GM21515 (cell line): ENCODE measurements around the gene FRG1.
"Not testable (repeated sequence)": the region's sequence is repeated elsewhere in the genome, so short reads cannot be mapped to it uniquely, and the experiment has no call there.

ENCODE experiments used
- ATAC-seq: cut with Tn5 transposase; IDR thresholded peaks from one replicate; pipeline ENCODE4 v1.9.1; 2021; ENCODE audit not compliant: unreplicated experiment

The FRG1 gene

GRCh38 chr4:189940178-189941004 is at the start of gene FRG1:
TSS of gene FRG1 (plus strand) at chr4:189940872. CDS start at chr4:189941010, 138 bp downstream.
- peak; percentile 100 for ATAC-seq

GRCh38 chr4:189897667-189898066 is 43.0 kb upstream of the FRG1 start:
- no peak for ATAC-seq

GRCh38 chr4:189899481-189900015 is 41.1 kb upstream of the FRG1 start:
- not testable (repeated sequence) for ATAC-seq

- peak; percentile 56 for ATAC-seq
Measured at GRCh38 chr4:189904420-189905027, 36.1 kb upstream of the FRG1 start.

DNA sequence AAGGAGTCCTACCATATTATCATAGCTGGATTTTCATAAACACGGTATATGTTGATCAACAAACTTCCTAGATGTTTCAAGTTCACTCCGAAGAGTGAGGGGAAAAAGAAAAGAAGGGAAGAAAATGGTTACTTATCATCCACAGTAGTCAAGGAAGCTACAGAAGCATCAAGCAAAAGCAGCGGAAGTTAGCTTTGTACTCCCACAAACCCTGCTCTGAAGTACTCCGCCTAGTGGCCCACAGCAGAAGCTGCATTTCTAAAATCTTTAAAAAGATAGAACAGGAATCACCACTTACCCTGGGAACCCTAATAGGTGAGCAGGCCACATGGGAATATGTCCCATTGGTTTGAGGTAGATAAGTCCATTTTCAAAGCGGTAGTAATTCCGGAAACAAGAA is 28.5 kb upstream of the FRG1 start:
- ATAC-seq = no peak

DNA sequence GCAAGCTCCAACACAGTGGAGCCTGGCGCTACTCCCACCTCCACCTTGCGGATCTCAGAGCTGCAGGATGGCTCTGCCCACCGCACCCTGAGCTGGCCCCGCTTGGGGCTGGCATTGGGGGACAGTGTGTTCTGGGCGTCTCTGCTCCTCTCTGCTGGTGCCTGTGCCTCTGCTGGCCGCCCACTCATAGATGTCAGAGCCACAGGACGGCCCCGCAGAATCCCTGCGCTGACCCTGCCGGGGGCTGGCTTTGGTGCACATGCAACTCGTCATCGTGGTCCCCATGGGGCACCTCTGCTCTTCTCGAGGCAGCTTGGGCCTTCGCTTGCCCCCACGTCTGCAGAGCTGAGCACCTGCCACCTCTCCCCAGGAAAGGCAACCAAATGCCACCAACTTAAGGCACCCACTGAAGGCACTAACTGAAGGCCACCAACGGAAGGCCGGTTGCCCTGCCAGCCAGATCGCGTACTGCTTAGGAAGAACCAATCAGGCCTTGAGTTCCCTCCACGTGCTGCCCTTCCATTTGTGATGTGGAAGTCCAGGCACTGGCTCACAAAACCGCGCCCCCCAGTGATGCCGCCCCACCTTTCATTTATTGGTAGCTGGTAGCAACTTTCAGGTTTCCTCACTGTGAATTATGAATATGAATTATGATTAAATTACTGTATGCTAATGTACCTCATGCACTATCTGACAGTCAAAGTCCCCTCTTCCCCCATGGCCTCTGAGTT is 23.3 kb upstream of the FRG1 start:
- no peak for ATAC-seq

- ATAC-seq = no peak
Measured at GRCh38 chr4:189921058-189921457, 19.6 kb upstream of the FRG1 start.

DNA sequence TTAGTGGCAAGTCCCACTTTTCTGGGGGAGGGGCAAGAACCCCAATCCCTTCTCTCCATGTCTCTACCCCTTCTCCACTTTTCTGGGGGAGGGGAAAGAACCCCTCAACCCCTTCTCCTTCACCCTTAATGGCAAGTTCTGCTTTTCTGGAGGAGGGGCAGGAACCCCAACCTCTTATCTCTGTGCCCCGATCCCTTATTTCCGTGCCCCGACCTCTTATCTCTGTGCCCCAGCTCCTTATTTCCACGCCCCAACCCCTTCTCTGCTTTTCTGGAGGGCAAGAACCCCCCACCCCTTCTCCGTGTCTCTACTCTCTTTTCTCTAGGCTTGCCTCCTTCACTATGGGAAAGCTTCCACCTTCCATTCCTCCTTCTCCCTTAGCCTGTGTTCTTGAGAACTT is 13.9 kb upstream of the FRG1 start:
- not testable (repeated sequence) for ATAC-seq

- ATAC-seq = no peak
Measured at GRCh38 chr4:189941005-189941450, 356 bp downstream of the FRG1 start.

DNA sequence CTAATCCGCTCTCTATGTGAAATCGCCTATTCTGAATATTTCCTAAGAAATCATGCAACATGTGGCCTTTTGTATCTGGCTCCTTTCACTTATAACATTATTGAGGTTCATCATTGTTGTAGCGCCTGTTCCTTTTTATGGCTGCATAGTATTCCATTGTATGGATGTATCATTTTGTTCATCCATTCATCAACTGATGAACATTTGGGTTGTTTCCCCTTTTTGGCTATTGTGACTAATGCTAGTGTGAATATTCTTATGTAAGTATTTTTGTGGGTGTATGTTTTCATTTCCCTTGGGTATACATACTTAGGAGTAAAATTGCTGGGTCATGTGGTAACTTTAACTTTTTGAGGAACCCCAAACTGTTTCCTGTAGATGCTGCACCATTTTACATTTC is 1.7 kb downstream of the FRG1 start:
- not testable (repeated sequence) for ATAC-seq

DNA sequence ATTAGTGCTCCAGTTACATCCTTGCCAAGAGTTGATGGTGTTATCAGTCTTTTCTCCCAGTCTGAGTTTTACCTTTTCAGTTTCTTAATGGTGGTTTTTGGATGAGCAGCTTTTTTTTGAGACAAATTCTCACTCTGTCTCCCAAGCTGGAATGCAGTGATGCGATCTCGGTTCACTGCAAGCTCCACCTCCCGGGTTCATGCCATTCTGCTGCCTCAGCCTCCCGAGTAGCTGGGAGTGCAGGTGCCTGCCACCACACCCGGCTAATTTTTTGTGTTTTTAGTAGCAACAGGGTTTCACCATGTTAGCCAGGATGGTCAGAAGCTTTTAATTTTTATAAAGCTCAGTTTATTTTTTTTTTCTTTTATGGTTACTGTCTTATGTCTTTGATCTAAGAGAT is 3.4 kb downstream of the FRG1 start:
- not testable (repeated sequence) for ATAC-seq

DNA sequence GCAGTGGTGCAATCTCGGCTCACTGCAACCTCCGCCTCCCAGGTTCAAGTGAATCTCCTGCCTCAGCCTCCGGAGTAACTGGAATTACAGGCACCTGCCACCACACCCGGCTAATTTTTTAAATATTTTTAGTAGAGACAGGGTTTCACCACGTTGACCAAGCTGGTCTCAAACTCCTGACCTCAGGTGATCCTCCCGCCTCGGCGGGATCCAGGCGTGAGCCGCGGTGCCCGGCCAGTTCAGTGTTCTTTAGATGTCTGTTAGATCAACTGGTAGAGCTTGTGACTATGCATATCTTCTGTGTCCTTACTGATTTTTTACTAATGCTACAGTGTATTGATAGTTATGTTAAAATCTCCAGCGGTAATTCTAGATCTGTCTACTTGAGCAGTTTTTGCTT is 6.2 kb downstream of the FRG1 start:
- not testable (repeated sequence) for ATAC-seq

DNA sequence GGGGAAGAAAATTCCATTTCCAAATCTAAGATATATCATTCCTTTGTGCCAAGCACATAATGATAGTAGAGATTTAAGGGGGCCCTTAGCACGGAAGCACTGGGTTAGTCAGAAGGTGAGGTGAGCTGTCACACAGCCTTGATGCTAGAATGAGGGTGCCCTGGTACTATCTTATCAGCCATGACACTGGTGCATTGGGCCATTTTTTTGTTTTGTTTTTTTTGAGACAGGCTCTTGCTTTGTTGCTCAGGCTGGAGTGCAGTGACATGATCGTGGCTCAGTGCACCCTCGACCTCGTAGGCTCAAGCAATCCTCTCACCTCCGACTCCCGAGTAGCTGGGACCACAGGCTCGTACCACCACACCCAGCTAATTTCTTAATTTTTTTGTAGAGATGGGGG is 7.8 kb downstream of the FRG1 start:
- not testable (repeated sequence) for ATAC-seq

- ATAC-seq = not testable (repeated sequence)
Measured at GRCh38 chr4:189969291-189969690, 28.6 kb downstream of the FRG1 start.

DNA sequence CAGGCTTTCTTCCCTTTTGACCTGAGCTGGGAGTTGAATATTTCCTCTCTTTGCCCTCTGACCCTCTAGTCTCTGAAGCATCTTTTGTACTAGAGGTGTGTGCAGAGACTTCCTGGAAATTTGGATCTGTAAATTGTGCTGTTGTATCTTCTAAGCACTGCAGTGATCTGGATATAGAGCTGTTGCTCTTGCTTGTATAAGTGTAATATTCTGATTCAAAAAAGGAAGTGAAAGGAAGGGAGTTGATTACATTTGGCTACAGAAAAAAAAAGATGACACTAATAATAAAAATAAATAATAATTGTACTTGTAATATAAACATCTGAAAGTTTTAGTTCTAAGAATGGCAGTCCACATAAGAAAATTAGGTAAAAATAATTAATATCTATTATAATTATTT is 33.0 kb downstream of the FRG1 start:
- ATAC-seq = no peak

GRCh38 chr4:189974056-189974455 is 33.4 kb downstream of the FRG1 start:
- no peak for ATAC-seq

- no peak for ATAC-seq
Measured at GRCh38 chr4:189979196-189980047, 38.8 kb downstream of the FRG1 start.

- ATAC-seq = not testable (repeated sequence)
Measured at GRCh38 chr4:189980292-189980691, 39.6 kb downstream of the FRG1 start.

GRCh38 chr4:189981970-189982369 is 41.3 kb downstream of the FRG1 start:
- ATAC-seq = no peak

GRCh38 chr4:189983916-189984526 is 43.3 kb downstream of the FRG1 start:
- not testable (repeated sequence) for ATAC-seq
